ENCODE measurements around the gene CRYZL1. TPM values are rescaled to one million over a fixed set of nuclear protein-coding genes. Genes with fewer than 3 reads are reported as not detected.
"Not testable (repeated sequence)": the region's sequence is repeated elsewhere in the genome, so short reads cannot be mapped to it uniquely, and the experiment has no call there.

The CRYZL1 gene
- total and polyA plus RNA-seq, 9 donors, result 21.2 to 35.9 (median 29.9) TPM

DNA sequence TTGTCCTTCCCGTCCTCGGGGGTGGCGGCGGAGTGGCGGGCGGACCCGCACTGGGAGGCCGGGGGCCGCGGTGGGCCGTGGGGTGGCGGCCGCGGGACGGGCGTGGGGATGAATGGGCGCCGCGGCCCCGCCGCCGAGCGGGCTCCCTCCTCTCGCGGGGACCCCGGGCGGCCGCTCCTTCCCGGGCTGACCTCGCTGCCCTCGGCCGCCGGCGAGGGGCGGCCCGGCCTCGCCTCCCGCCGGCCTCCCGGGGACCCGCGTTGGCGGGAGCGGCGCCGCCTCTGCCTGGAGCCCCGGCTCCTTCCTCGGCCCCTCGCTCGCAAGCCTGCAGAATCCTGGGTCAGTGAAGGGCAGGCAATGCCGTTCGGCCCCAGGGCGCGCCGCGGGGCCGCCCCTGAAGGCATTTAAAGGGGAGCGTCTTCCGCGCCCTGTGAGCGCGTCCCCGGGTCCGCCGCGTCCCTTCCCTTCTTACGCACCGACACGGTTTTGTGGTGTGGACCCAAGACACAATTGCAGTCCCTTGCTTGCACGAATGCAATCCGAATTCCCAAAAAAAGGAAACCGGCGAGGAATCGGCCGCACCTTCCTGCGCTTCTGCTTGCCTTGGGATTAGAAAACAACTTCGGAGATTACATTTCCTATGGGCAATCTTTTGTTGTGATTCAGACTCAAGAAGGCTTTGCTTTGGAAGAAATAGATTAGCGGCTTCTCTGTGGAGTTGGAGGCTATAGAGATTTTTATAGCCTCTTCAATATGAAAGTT lies 1.5 kb upstream of the CRYZL1 start:
- Histone ChIP-seq H3K4me3 (ENCODE audit: low read length) (peak overlapping the region; percentile 75), H3K27ac (ENCODE audit: low read length) (peak overlapping the region; percentile 83), H3K9me3 (replicated peaks; ENCODE audit: control insufficient read depth, low read depth, low read length) (no peaks in the 10 kb centered on the region), H3K27me3 (ENCODE audit: control insufficient read depth, insufficient read depth, low read length) (no peaks in the 10 kb centered on the region), H3K36me3 (ENCODE audit: control insufficient read depth, insufficient read depth, low read length) (peaks cover 3% of the 10 kb centered on the region), H3K4me1 (ENCODE audit: control insufficient read depth, insufficient read depth, low read length) (peaks cover 11% of the 10 kb centered on the region)
- DNase-seq, result peak; percentile 56
- WGBS (ENCODE audit: insufficient coverage), result under 1% methylated on average over 76 of the region's 78 CpGs

GRCh38 chr21:33642027-33642895 lies 720 bp upstream of the CRYZL1 start, which contains the start of gene ITSN1:
TSS of gene ITSN1 (plus strand) at chr21:33642501. CDS start at chr21:33718829, 76,328 bp downstream.
- H3K27ac ChIP-seq (ENCODE audit: low read length), result peak within 1 kb of the TSS; percentile 94
- H3K27me3 ChIP-seq (ENCODE audit: control insufficient read depth, insufficient read depth, low read length), result no peaks in the 10 kb centered on the region
- WGBS (ENCODE audit: insufficient coverage), result under 1% methylated on average over 58 of the region's 71 CpGs
- peaks cover 3% of the 10 kb centered on the region for H3K36me3 ChIP-seq (ENCODE audit: control insufficient read depth, insufficient read depth, low read length)
- H3K9me3 ChIP-seq (replicated peaks; ENCODE audit: control insufficient read depth, low read depth, low read length), result no peaks in the 10 kb centered on the region
- DNase-seq, result peak; percentile 100
- peak within 1 kb of the TSS; percentile 75 for H3K4me3 ChIP-seq (ENCODE audit: low read length)
- peaks cover 11% of the 10 kb centered on the region for H3K4me1 ChIP-seq (ENCODE audit: control insufficient read depth, insufficient read depth, low read length)

DNA sequence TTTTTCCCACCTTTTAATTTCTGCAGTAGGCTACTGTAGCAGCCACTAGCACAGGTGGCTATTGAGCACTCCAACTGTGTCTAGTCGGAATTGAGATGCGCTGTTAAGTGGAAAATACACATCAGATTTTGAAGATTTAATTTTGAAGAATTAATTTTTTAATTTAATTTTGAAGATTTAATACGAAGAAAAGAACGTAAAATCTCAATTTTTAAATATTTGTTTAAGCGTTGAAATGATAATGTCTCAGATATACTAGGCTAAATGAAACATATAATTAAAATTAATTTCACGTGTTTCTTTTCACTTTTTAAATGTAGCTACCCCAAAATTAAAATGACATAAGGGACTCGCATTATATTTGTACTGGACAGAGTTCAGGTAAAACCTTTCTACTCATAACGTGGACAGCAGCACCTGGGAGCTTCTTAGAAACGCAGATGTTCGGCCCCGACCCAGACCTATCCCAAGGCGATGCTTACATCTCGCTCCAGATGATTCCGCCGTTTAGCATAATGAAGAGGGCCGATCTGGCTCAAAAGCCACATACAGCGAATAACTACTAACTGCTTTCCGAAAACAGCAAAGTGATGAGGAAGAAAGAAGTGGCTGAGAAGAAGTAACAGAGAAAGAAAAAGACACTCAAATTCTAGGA lies 717 bp downstream of the CRYZL1 start:
- no CpG with 5 or more reads among the region's 18 CpGs for WGBS (ENCODE audit: insufficient coverage)
- Histone ChIP-seq H3K36me3 (ENCODE audit: control insufficient read depth, insufficient read depth, low read length) (peaks cover 3% of the 10 kb centered on the region), H3K27ac (ENCODE audit: low read length) (peak overlapping the region; percentile 91)

DNA sequence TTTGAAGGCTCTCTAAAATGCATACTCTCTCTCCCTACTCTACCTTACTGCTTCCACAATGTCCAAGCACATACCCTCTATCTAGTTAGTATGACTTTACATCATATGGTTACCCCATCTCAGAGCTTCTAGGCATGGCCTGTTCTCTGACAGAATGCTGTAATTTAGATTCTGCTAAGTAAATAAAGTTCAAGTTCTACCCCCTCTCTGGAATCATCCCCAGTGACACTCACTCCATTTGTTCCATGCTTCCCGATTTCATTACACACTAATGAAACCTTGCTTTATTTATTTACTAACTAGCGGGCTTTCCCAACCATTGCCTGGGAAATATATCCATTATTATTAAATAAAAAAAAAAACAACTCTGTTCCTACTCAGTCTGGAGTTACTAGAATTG lies 7.3 kb downstream of the CRYZL1 start:
- DNase-seq, result no peak
- Histone ChIP-seq H3K4me1 (ENCODE audit: control insufficient read depth, insufficient read depth, low read length) (no peaks in the 10 kb centered on the region), H3K4me3 (ENCODE audit: low read length) (no peak overlapping the region), H3K27ac (ENCODE audit: low read length) (no peak overlapping the region), H3K9me3 (replicated peaks; ENCODE audit: control insufficient read depth, low read depth, low read length) (no peaks in the 10 kb centered on the region), H3K27me3 (ENCODE audit: control insufficient read depth, insufficient read depth, low read length) (no peaks in the 10 kb centered on the region), H3K36me3 (ENCODE audit: control insufficient read depth, insufficient read depth, low read length) (peaks cover 9% of the 10 kb centered on the region)
- WGBS (ENCODE audit: insufficient coverage), result no CpG with 5 or more reads among the region's 2 CpGs

More for the DNA sequence above, 717 bp downstream of the CRYZL1 start:
- DNase-seq, result peak; percentile 71
- no peaks in the 10 kb centered on the region for H3K9me3 ChIP-seq (replicated peaks; ENCODE audit: control insufficient read depth, low read depth, low read length)
- peaks cover 11% of the 10 kb centered on the region for H3K4me1 ChIP-seq (ENCODE audit: control insufficient read depth, insufficient read depth, low read length)
- H3K4me3 ChIP-seq (ENCODE audit: low read length), result peak overlapping the region; percentile 66
- H3K27me3 ChIP-seq (ENCODE audit: control insufficient read depth, insufficient read depth, low read length), result no peaks in the 10 kb centered on the region

- not testable (repeated sequence) for H3K27ac ChIP-seq (ENCODE audit: low read length); H3K36me3 ChIP-seq (ENCODE audit: control insufficient read depth, insufficient read depth, low read length); DNase-seq; H3K4me3 ChIP-seq (ENCODE audit: low read length); H3K4me1 ChIP-seq (ENCODE audit: control insufficient read depth, insufficient read depth, low read length); H3K9me3 ChIP-seq (replicated peaks; ENCODE audit: control insufficient read depth, low read depth, low read length); H3K27me3 ChIP-seq (ENCODE audit: control insufficient read depth, insufficient read depth, low read length)
- 90% methylated on average over 3 of the region's 7 CpGs for whole genome bisulfite sequencing (ENCODE audit: insufficient coverage)
These were observed 15.4 kb downstream of the CRYZL1 start for GRCh38 chr21:33626151-33626550.

DNA sequence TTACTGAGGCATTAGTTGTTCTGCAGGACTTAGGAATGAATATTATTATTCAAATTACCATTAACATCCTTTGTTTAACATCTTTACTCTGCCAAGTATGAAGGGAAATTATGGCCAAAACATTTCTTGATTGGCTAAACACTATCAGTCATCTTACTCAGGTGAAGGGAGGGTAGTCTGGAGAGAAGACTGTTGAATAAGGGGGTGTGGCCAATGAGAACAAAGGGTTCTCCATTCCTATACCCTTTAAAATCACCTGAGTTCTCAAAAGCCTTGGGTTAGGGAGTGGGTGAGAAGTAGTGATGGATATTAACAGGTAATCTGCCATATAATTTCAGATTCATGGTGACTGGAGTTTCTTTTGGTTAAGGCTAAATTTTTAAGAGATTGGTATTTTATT lies 19.3 kb downstream of the CRYZL1 start:
- peaks cover 22% of the 10 kb centered on the region for H3K36me3 ChIP-seq (ENCODE audit: control insufficient read depth, insufficient read depth, low read length)
- no peak for DNase-seq
- no peaks in the 10 kb centered on the region for H3K9me3 ChIP-seq (replicated peaks; ENCODE audit: control insufficient read depth, low read depth, low read length)
- H3K27ac ChIP-seq (ENCODE audit: low read length), result no peak overlapping the region
- no peaks in the 10 kb centered on the region for H3K4me1 ChIP-seq (ENCODE audit: control insufficient read depth, insufficient read depth, low read length)
- no peak overlapping the region for H3K4me3 ChIP-seq (ENCODE audit: low read length)
- no peaks in the 10 kb centered on the region for H3K27me3 ChIP-seq (ENCODE audit: control insufficient read depth, insufficient read depth, low read length)

GRCh38 chr21:33619726-33620125 lies 21.8 kb downstream of the CRYZL1 start:
- H3K36me3 ChIP-seq (ENCODE audit: control insufficient read depth, insufficient read depth, low read length), result peaks cover 30% of the 10 kb centered on the region
- DNase-seq, result no peak
- no peaks in the 10 kb centered on the region for H3K4me1 ChIP-seq (ENCODE audit: control insufficient read depth, insufficient read depth, low read length)
- no peaks in the 10 kb centered on the region for H3K9me3 ChIP-seq (replicated peaks; ENCODE audit: control insufficient read depth, low read depth, low read length)
- no peak overlapping the region for H3K4me3 ChIP-seq (ENCODE audit: low read length)
- H3K27me3 ChIP-seq (ENCODE audit: control insufficient read depth, insufficient read depth, low read length), result no peaks in the 10 kb centered on the region
- 100% methylated on average over 1 of the region's 4 CpGs for WGBS (ENCODE audit: insufficient coverage)
- no peak overlapping the region for H3K27ac ChIP-seq (ENCODE audit: low read length)

GRCh38 chr21:33618407-33618806 lies 23.1 kb downstream of the CRYZL1 start:
- peaks cover 34% of the 10 kb centered on the region for H3K36me3 ChIP-seq (ENCODE audit: control insufficient read depth, insufficient read depth, low read length)
- DNase-seq, result no peak
- WGBS (ENCODE audit: insufficient coverage), result 100% methylated on average over 2 of the region's 2 CpGs
- H3K4me1 ChIP-seq (ENCODE audit: control insufficient read depth, insufficient read depth, low read length), result no peaks in the 10 kb centered on the region
- H3K27me3 ChIP-seq (ENCODE audit: control insufficient read depth, insufficient read depth, low read length), result no peaks in the 10 kb centered on the region
- H3K27ac ChIP-seq (ENCODE audit: low read length), result no peak overlapping the region
- H3K9me3 ChIP-seq (replicated peaks; ENCODE audit: control insufficient read depth, low read depth, low read length), result no peaks in the 10 kb centered on the region
- no peak overlapping the region for H3K4me3 ChIP-seq (ENCODE audit: low read length)

GRCh38 chr21:33617565-33617964 lies 24.0 kb downstream of the CRYZL1 start:
- H3K36me3 ChIP-seq (ENCODE audit: control insufficient read depth, insufficient read depth, low read length), result peaks cover 37% of the 10 kb centered on the region
- H3K9me3 ChIP-seq (replicated peaks; ENCODE audit: control insufficient read depth, low read depth, low read length); H3K4me3 ChIP-seq (ENCODE audit: low read length); H3K27ac ChIP-seq (ENCODE audit: low read length); H3K4me1 ChIP-seq (ENCODE audit: control insufficient read depth, insufficient read depth, low read length); H3K27me3 ChIP-seq (ENCODE audit: control insufficient read depth, insufficient read depth, low read length); DNase-seq: not testable (repeated sequence)
- 100% methylated on average over 1 of the region's 11 CpGs for WGBS (ENCODE audit: insufficient coverage)
